GM23248 (cell line): Measurements from ENCODE around the gene EFEMP1. TPM values are rescaled to one million over a fixed set of nuclear protein-coding genes. Genes with fewer than 3 reads are reported as not detected.
A peak's percentile ranks its signal among the peaks of the same experiment; 100 is the strongest.

Experiments used
- DNase-seq: peaks from one replicate; pipeline ENCODE4 v3.0.0-alpha.2; 2015
- H2AFZ ChIP-seq: fragments of 200-600 bp; sonication (generic); 2 replicates; pipeline ENCODE4 v1.6.1; 2016; ENCODE audit warnings: antibody characterized with exemption
- H3F3A ChIP-seq: fragments of 200-600 bp; sonication (generic); 2 replicates; pipeline ENCODE4 v1.6.1; 2016; ENCODE audit warnings: mild to moderate bottlenecking, antibody characterized with exemption, mixed run types; ENCODE audit not compliant: insufficient read depth
- H3K27ac ChIP-seq: fragments of 200-600 bp; sonication (generic); 2 replicates; pipeline ENCODE4 v1.5.1; 2016; ENCODE audit warnings: mild to moderate bottlenecking
- H3K27me3 ChIP-seq: fragments of 200-600 bp; sonication (generic); replicated peaks from 2 replicates; pipeline ENCODE4 v1.6.1; 2016; ENCODE audit warnings: mild to moderate bottlenecking; ENCODE audit not compliant: insufficient read depth
- H3K36me3 ChIP-seq: fragments of 200-600 bp; sonication (generic); 2 replicates; pipeline ENCODE4 v1.6.1; 2016; ENCODE audit warnings: low read depth, mild to moderate bottlenecking
- H3K4me1 ChIP-seq: fragments of 200-600 bp; sonication (generic); 2 replicates; pipeline ENCODE4 v1.6.1; 2016; ENCODE audit warnings: mild to moderate bottlenecking; ENCODE audit not compliant: insufficient read depth
- H3K4me2 ChIP-seq: fragments of 200-600 bp; sonication (generic); one replicate; pipeline ENCODE4 v1.6.1; 2016; ENCODE audit warnings: mild to moderate bottlenecking; ENCODE audit not compliant: unreplicated experiment
- H3K4me3 ChIP-seq: fragments of 200-600 bp; sonication (generic); 2 replicates; pipeline ENCODE4 v1.5.1; 2016; ENCODE audit warnings: mild to moderate bottlenecking
- H3K79me2 ChIP-seq: fragments of 200-600 bp; sonication (generic); 2 replicates; pipeline ENCODE4 v1.6.1; 2016; ENCODE audit warnings: mild to moderate bottlenecking; ENCODE audit not compliant: insufficient read depth
- H3K9ac ChIP-seq: fragments of 200-600 bp; sonication (generic); 2 replicates; pipeline ENCODE4 v1.6.1; 2016; ENCODE audit warnings: mild to moderate bottlenecking
- H3K9me2 ChIP-seq: fragments of 200-600 bp; sonication (generic); 2 replicates; pipeline ENCODE4 v1.6.1; 2016; ENCODE audit warnings: mixed run types, mild to moderate bottlenecking, moderate library complexity; ENCODE audit not compliant: insufficient read depth
- H3K9me3 ChIP-seq: fragments of 200-600 bp; sonication (generic); one replicate; pipeline ENCODE4 v1.6.1; 2017; ENCODE audit warnings: low read depth
- H4K20me1 ChIP-seq: fragments of 200-600 bp; sonication (generic); 2 replicates; pipeline ENCODE4 v1.6.0; 2016; ENCODE audit not compliant: insufficient read depth
- EZH2 ChIP-seq: fragments of 200-600 bp; sonication (generic); IDR thresholded peaks from 2 replicates; pipeline ENCODE4 v1.6.1; 2018; ENCODE audit warnings: antibody characterized with exemption, mild to moderate bottlenecking; ENCODE audit not compliant: insufficient read depth, poor library complexity, severe bottlenecking
- EZH2phosphoT487 ChIP-seq: fragments of 200-600 bp; sonication (generic); IDR thresholded peaks from 2 replicates; pipeline ENCODE4 v1.6.1; 2018; ENCODE audit warnings: antibody characterized with exemption, moderate library complexity, mild to moderate bottlenecking, low read depth; ENCODE audit not compliant: insufficient read depth
- WGBS, 2 experiments: methylation state at CpG; one replicate each; pipeline ENCODE4 v1.1.6; 2015 to 2017; ENCODE audit warnings: low lambda C conversion rate in 2 of 2, low coverage in 1 of 2; ENCODE audit errors: missing lambda C conversion rate in 2 of 2; 5-methylcytosine and 5-hydroxymethylcytosine counted together
- in situ Hi-C: fragments of 300-500 bp; cut with MboI; formaldehyde crosslinking; loops from 2 replicates; pipeline ENCODE4 v1.15.0; 2020
- polyA plus RNA-seq: library from polyadenylated mRNA; unstranded; fragments of >200 nt; fragmentation: Nextera tagmentation; extraction: Ambion mirVana; gene quantifications from 2 replicates; pipeline ENCODE4 v1.2.1, GENCODE V29; 2016
- total RNA-seq: library from RNA; depleted of rRNA; stranded (reverse); fragments of >200 nt; shearing (Covaris generic); gene quantifications from 2 replicates; pipeline ENCODE4 v1.2.3, GENCODE V29; 2014

Gene EFEMP1
- total and polyA plus RNA-seq, 2 experiments from 2014 or later: 1,133 to 1,343 TPM

- no peak overlapping the region for H3K4me2 ChIP-seq
- TF ChIP-seq EZH2phosphoT487: no peak
- no peak overlapping the region for H3K9ac ChIP-seq
- no peaks in the 10 kb centered on the region for H4K20me1 ChIP-seq
- H3K9me2 ChIP-seq: no peaks in the 10 kb centered on the region
- H2AFZ ChIP-seq: no peak overlapping the region
- WGBS, 2 experiments: 64% methylated on average over 2 of the region's 2 CpGs
- H3K9me3 ChIP-seq: no peaks in the 10 kb centered on the region
- H3K27me3 ChIP-seq: no peaks in the 10 kb centered on the region
- in situ Hi-C loops: no loop called here
- no peak overlapping the region for H3K27ac ChIP-seq
- H3K79me2 ChIP-seq: no peaks in the 10 kb centered on the region; the same call in 1 of the 2 replicates
- DNase-seq: peak; percentile 39
- H3K4me1 ChIP-seq: peaks cover 25% of the 10 kb centered on the region
- peaks cover 65% of the 10 kb centered on the region for H3K36me3 ChIP-seq
- H3K4me3 ChIP-seq: no peak overlapping the region
- H3F3A ChIP-seq: peaks cover 13% of the 10 kb centered on the region; the same call in 1 of the 2 replicates
These were observed 23.7 kb downstream of the EFEMP1 start for GRCh38 chr2:55899881-55900280.

GRCh38 chr2:55898386-55899040, 25.1 kb downstream of the EFEMP1 start:
- Histone ChIP-seq H3K79me2 (no peaks in the 10 kb centered on the region), H2AFZ (no peak overlapping the region), H3F3A (peaks cover 18% of the 10 kb centered on the region; the same call in 1 of the 2 replicates), H3K36me3 (peaks cover 63% of the 10 kb centered on the region), H3K9me3 (no peaks in the 10 kb centered on the region), H3K4me1 (peaks cover 25% of the 10 kb centered on the region), H3K27ac (no peak overlapping the region), H3K9me2 (no peaks in the 10 kb centered on the region), H3K9ac (no peak overlapping the region), H4K20me1 (no peaks in the 10 kb centered on the region), H3K4me2 (no peak overlapping the region), H3K27me3 (no peaks in the 10 kb centered on the region), H3K4me3 (no peak overlapping the region)
- TF ChIP-seq EZH2: no peak
- TF ChIP-seq EZH2phosphoT487: no peak
- no peak for DNase-seq
- in situ Hi-C loops: no loop called here
- WGBS, 2 experiments: 96 to 97% methylated on average over 5 of the region's 5 CpGs

GRCh38 chr2:55896633-55897032, 26.9 kb downstream of the EFEMP1 start:
- Histone ChIP-seq H3K36me3 (peaks cover 57% of the 10 kb centered on the region), H3K9me2 (no peaks in the 10 kb centered on the region), H3K27me3 (no peaks in the 10 kb centered on the region), H2AFZ (no peak overlapping the region), H3F3A (peaks cover 28% of the 10 kb centered on the region), H3K9me3 (no peaks in the 10 kb centered on the region), H3K4me1 (peaks cover 31% of the 10 kb centered on the region), H3K4me3 (no peak overlapping the region), H3K79me2 (no peaks in the 10 kb centered on the region), H3K9ac (no peak overlapping the region), H4K20me1 (no peaks in the 10 kb centered on the region), H3K4me2 (no peak overlapping the region), H3K27ac (no peak overlapping the region)
- in situ Hi-C loops: no loop called here
- TF ChIP-seq EZH2phosphoT487 (no peak), EZH2 (no peak)
- DNase-seq: no peak

GRCh38 chr2:55894720-55895119, 28.9 kb downstream of the EFEMP1 start:
- Histone ChIP-seq H3K79me2 (no peaks in the 10 kb centered on the region), H3K9me3 (no peaks in the 10 kb centered on the region), H3K36me3 (peaks cover 52% of the 10 kb centered on the region)

More at GRCh38 chr2:55894720-55895119, 28.9 kb downstream of the EFEMP1 start:
- DNase-seq: no peak
- in situ Hi-C loops: no loop called here
- no peak overlapping the region for H3K4me3 ChIP-seq
- H3K27ac ChIP-seq: no peak overlapping the region
- H3K9me2 ChIP-seq: no peaks in the 10 kb centered on the region
- H3K4me2 ChIP-seq: no peak overlapping the region
- TF ChIP-seq EZH2: no peak
- no peak for TF ChIP-seq EZH2phosphoT487
- peaks cover 28% of the 10 kb centered on the region for H3F3A ChIP-seq
- H3K27me3 ChIP-seq: no peaks in the 10 kb centered on the region
- H3K4me1 ChIP-seq: peaks cover 31% of the 10 kb centered on the region
- no peak overlapping the region for H3K9ac ChIP-seq
- no peak overlapping the region for H2AFZ ChIP-seq
- H4K20me1 ChIP-seq: no peaks in the 10 kb centered on the region
- WGBS, 2 experiments: 89 to 91% methylated on average over 2 of the region's 2 CpGs
